KOPT-K1 (cell line): ENCODE results near the gene SPRING1.

Source experiments
- H3K27ac ChIP-seq: fragments of 200-600 bp; sonication (generic); 2 replicates; pipeline ENCODE4 v1.5.1; 2016; ENCODE audit warnings: antibody characterized with exemption, mild to moderate bottlenecking, low read depth, low read length; ENCODE audit not compliant: poor library complexity, severe bottlenecking
- H3K36me3 ChIP-seq: fragments of 200-600 bp; sonication (generic); 2 replicates; pipeline ENCODE4 v1.5.1; 2017; ENCODE audit warnings: antibody characterized with exemption, mild to moderate bottlenecking, low read length, moderate library complexity; ENCODE audit not compliant: insufficient read depth
- H3K9me3 ChIP-seq: fragments of 200-600 bp; sonication (generic); 2 replicates; pipeline ENCODE4 v1.5.1; 2017; ENCODE audit warnings: antibody characterized with exemption, low read length, mild to moderate bottlenecking; ENCODE audit not compliant: insufficient read depth, poor library complexity, severe bottlenecking

The SPRING1 gene, protein sequence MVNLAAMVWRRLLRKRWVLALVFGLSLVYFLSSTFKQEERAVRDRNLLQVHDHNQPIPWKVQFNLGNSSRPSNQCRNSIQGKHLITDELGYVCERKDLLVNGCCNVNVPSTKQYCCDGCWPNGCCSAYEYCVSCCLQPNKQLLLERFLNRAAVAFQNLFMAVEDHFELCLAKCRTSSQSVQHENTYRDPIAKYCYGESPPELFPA

DNA sequence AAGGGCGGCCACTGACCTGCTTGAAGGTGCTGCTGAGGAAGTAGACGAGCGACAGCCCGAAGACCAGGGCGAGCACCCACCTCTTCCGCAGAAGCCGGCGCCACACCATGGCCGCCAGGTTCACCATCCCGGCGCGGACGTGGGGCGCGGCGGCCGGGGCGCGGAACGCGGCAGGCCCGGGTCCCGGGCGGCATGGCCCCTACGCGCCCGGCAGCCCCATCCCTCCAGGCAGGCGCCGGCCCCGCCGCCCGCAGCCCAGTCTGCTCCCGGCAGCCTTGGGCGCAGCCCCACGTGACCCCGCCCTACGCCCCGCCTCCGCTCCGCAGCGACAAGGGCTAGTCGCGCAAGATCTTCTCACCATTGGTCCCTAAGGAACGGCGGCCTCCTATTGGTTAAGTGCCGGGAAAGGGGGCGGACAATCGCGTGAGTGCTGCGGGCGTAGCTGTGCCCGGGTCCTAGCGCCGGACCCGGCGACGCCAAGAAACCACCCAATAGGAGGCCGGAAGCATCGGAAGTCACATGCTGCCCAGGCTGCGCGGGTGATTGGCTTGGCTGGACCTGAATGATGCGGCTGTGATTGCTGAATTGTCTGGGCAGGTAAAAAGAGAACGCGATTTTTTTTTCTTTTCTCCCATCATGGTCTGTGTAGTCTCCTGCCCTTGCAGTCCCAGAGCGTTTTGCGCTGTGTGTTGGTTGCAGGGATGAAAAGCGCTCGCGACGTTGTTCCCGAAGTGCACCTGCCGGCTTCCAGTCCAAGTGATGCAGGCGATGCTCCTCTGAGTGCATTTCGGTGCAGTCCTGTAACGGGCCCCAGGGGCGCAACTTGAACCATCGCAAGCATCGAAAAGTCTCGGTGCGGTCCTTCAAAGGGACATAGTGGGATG lies at the start of gene SPRING1, which contains the start of gene RNFT2:
Gene SPRING1 (minus strand): TSS at position 296 of the 884 bp plus-strand sequence. CDS start 169 bp downstream, at position 127.
Gene RNFT2 (plus strand): TSS at position 542 of the 884 bp plus-strand sequence. CDS start 2,183 bp downstream, outside the sequence.
- peak within 1 kb of the TSS; percentile 64 for H3K27ac ChIP-seq
- H3K9me3 ChIP-seq: no peaks in the 10 kb centered on the region
- H3K36me3 ChIP-seq: peaks cover 21% of the 10 kb centered on the region

DNA sequence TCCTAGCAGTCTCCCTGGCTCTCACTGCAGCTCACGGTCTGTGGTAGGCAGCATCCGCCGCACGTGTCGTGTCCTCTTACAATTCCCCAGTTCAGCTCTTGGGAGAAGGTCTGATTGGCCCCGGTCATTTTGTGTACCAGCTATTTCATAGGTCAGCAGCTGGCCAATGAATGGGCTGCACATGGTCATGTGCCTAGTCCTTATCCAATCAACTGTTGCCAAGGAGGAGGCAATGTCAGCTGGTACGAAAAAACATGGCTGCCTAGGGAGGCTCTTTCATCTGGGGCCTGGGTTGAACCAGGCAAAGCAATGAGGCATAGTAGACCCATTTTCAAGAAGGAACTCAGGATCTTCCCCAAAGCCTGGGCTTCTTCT lies 46.4 kb upstream of the SPRING1 start:
- Histone ChIP-seq H3K27ac (no peak overlapping the region), H3K9me3 (no peaks in the 10 kb centered on the region), H3K36me3 (peaks cover 83% of the 10 kb centered on the region)

DNA sequence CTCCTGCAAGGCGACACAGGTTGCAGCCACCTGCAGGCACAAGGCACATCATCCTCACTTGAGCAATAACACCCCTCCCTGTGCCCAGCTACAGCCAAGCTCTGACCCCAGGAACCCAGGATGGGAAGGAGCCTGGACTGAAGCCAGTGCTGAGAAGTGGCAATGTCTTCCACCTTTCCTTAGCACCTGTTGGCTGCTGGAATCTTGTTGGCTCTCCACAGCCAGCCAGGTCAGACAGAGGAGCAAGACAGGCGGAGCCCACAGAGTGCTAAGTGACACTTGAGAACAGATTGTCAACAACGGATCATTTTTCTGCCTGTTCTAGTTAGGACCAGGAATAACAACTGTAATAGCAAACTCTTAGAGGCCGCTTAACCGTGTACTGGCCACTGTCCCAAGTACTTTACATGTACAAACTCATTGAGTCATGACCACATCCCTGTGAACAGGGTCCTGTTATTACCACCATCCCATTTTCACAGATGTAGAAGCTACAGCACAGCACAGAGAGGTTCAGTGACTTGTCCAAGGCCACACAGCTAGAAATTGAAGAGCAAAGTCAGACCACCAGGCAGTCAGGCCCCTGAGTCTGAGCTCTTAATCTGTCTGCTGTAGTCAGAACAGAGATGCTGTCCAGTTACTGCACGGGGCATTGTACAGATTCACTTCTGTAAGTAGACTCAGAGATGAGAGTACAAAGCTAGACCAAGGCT lies 45.8 kb upstream of the SPRING1 start:
- no peak overlapping the region for H3K27ac ChIP-seq
- H3K9me3 ChIP-seq: no peaks in the 10 kb centered on the region
- peaks cover 86% of the 10 kb centered on the region for H3K36me3 ChIP-seq

DNA sequence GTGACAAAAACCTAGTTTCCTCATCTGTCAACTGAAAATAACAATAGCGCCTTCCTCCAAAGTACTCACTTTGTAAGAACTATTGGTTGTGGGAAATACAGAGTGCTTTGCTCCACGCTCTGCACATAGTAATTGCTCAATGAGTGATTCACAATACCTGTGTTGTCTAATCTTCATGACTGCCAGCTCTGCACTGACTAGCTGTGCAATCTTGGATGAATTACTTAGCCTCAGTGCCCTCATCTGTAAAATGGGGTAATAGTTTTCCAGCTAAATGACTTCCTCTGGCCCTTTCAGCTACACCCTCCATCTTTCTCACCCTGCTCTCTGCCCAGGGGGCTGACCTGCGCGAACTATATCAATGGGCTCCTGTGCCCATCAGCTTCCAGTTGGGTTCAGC lies 43.1 kb upstream of the SPRING1 start:
- peaks cover 64% of the 10 kb centered on the region for H3K36me3 ChIP-seq
- H3K27ac ChIP-seq: no peak overlapping the region

DNA sequence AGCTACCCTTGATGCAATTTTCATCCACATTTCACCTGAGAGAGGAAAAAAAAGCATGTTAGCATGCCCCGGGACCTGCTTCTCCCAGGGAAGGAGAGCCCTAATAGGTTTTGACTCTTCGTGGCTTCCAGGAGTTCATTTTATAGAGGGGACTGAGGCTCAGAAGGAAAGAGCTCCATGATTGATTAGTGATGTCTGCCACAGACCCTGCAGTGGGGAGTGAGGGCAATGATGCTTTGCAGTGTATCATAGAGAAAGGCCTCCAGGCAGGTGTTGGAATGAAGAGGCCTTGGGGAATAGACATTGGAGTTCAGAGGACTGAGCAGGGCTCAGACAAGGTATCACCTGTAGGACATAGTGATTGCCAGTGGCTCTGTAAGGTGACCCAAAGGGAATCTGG lies 41.7 kb upstream of the SPRING1 start:
- Histone ChIP-seq H3K36me3 (peaks cover 51% of the 10 kb centered on the region), H3K27ac (no peak overlapping the region), H3K9me3 (no peaks in the 10 kb centered on the region)

More for the DNA sequence above, 43.1 kb upstream of the SPRING1 start:
- H3K9me3 ChIP-seq: no peaks in the 10 kb centered on the region

DNA sequence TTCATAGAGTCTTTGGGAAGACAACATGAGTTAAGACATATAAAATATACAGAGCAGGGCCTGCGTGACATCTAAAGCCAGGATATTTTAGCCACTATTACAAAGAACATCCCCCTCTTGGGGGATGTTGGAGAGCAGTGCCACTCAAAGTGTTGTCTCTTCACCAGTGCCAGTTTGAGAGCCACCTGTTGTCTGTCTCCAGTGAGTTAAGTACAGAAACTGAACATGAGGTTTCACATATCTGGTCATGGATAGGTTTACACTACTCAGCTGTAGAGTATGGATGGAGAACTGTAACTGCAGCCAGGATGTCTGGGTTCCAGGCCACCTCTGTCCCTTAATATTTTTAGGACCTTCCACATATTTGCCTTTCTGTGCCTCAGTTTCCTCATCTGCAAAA lies 39.4 kb upstream of the SPRING1 start:
- Histone ChIP-seq H3K27ac (no peak overlapping the region), H3K36me3 (peaks cover 39% of the 10 kb centered on the region), H3K9me3 (no peaks in the 10 kb centered on the region)

DNA sequence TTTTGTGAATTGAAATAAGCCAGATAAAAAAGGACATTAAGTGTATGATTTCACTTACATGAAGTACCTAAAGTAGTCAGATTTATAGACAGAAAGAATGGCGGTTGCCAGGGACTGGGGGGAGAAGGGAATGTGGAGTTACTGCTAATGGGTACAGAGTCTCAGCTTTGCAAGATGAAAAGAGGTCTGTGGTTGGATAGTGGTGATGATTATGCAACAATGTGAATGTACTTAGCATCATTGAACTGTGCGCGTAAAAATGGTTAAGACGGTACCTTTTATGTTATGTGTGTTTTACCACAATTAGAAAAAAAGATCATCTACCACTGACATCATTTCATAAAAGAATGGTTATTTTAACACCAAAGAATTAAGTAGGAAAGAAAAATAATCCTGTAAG lies 36.2 kb upstream of the SPRING1 start:
- H3K27ac ChIP-seq: no peak overlapping the region
- peaks cover 22% of the 10 kb centered on the region; the same call in 1 of the 2 replicates for H3K36me3 ChIP-seq
- H3K9me3 ChIP-seq: no peaks in the 10 kb centered on the region

DNA sequence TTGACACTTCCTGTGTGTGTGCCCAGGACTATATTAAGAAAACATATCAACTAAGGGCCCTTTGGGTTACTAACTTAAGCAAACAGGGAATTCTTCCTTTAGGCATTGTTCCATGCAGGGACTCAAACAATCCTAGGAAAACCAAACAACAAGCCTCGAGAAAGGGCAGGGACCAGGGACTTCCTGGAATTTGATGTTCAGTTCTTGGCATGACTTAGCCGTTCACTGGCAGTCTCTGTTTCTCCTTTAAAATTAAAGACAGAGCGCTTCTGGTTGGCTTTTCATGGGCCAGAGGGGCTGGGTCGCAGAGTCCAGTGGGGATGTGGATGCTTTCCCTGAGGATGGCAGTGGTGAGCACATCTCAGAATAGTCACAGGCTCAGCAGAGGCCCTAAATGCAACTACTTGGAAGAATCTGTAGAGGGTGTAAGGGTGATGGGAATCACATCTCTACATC lies 35.4 kb upstream of the SPRING1 start:
- H3K36me3 ChIP-seq: peaks cover 20% of the 10 kb centered on the region; the same call in 1 of the 2 replicates
- no peaks in the 10 kb centered on the region for H3K9me3 ChIP-seq
- H3K27ac ChIP-seq: no peak overlapping the region

DNA sequence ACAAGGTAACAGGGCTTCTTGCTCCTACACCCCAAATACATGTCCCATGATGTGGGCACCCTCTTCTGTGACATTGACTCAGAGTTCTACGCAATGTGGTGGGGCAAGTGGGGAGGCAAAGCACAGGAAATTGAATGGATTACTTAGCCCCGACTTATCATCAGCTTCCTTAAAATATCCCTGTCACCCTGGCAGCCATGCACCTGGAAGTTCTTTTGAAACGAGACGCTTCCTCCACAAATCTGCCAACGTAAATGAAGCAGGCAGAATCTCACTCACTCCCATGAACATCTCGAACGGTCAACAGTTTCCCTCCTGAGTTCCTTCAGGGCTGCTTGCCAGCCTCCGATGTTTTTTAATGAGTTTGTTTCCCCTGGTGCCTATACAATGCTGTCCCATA lies 33.8 kb upstream of the SPRING1 start:
- Histone ChIP-seq H3K9me3 (no peaks in the 10 kb centered on the region), H3K36me3 (peaks cover 34% of the 10 kb centered on the region; the same call in 1 of the 2 replicates), H3K27ac (no peak overlapping the region)

DNA sequence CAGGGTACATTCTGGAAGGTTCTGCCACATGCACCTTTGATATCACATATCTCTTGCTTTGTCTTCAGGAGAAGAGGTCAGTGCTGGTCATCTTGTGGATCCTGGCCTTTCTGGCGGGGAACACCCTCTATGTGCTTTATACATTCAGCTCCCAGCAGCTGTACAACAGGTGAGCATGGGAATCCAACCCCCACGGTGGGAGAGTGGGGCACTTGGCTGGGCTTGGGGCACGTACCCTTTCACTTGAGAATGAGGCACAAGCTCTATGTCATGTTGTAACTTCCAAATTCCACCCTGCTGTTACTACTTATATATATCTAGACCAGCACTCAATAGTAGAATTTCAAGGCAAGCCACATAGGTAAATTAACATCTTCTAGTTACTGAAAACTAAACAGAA lies 28.9 kb upstream of the SPRING1 start:
- peaks cover 30% of the 10 kb centered on the region; the same call in 1 of the 2 replicates for H3K36me3 ChIP-seq
- H3K9me3 ChIP-seq: no peaks in the 10 kb centered on the region
- H3K27ac ChIP-seq: no peak overlapping the region

DNA sequence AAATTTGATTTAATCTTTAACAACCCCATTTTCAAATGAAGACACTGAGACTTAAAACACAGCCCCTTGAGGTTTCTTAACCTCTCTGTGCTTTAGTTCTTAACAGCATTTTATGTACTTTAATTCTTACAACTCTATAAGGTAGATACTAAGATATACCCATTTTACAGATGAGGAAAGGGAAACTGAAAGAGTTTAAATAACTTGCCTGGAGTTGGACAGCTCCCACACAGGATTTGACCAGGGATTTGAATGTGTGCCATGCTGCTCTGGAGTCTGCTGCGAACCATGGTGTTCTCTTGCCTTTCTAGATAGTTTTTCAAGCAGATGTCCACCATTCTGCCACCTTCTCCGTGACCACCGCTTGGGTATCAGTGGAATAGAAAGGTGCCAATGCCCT lies 28.4 kb upstream of the SPRING1 start:
- Histone ChIP-seq H3K9me3 (no peaks in the 10 kb centered on the region), H3K36me3 (peaks cover 30% of the 10 kb centered on the region; the same call in 1 of the 2 replicates), H3K27ac (no peak overlapping the region)

DNA sequence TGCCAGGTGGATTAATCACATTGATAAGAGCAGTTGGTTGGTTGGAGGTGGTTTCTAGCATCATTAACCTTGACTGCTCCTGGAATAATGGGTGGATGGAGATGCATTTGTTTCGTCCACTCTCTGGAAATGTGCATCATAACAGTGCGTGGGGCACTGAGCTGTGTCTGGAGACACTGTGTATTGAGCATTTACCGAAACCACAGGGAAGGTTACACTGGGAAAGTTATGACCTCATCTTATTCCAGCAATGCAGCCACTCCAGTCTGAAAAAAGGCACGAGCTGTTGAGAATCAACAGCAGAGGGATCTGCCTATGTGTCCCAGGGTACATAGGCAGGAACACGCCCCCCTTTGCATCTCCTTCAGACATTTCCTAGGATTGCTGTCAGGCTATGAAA lies 27.4 kb upstream of the SPRING1 start:
- no peaks in the 10 kb centered on the region for H3K9me3 ChIP-seq
- peaks cover 25% of the 10 kb centered on the region; the same call in 1 of the 2 replicates for H3K36me3 ChIP-seq

DNA sequence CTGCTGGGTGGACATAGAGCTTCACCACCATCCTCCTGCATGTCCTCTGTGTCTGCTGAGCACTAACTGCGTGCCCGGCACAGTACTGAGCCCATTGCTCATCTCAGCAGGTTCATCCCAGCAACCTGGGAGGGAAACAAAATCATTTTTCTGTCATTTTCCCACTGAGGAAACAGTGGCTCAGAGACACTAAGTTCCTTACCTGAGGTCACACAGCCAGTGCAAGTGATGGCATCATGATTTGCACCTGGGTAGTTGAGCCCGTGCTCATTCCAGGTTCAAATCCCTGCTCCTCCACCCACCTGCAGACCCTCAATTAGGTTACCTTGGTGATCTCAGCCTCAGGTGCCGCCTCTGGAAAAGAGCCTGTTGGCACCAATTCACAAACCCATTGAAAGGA lies 23.6 kb upstream of the SPRING1 start:
- H3K9me3 ChIP-seq: no peaks in the 10 kb centered on the region
- no peak overlapping the region for H3K27ac ChIP-seq
- 0 out of 2 replicates have a peak, but pooled peaks cover 4% of the 10 kb centered on the region for H3K36me3 ChIP-seq

More for the DNA sequence above, 27.4 kb upstream of the SPRING1 start:
- no peak overlapping the region for H3K27ac ChIP-seq

DNA sequence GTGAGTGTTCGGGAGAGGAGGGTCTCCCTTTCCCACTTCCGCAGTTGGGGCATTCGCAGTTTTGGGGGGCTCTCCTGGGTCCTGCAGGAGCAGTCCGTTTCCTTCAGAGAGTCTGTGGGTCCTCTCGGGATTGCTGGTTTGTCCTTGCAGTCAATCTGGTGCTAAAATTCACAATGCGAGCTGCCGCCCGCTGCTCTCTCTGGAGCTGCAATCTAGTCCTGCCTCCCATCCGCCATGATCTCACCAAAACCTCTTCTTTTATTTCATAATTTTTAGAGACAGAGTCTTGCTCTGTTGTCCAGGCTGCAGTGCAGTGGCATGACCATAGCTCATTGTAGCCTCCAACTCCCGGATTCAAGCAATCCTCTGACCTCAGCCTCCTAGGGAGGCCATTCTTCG lies 22.8 kb upstream of the SPRING1 start:
- Histone ChIP-seq H3K36me3 (no peaks in the 10 kb centered on the region), H3K27ac (peak overlapping the region; percentile 64), H3K9me3 (no peaks in the 10 kb centered on the region)
